Liver (tissue), 9 donors: ENCODE measurements around the gene ECHS1. TPM values are rescaled to one million over a fixed set of nuclear protein-coding genes. Genes with fewer than 3 reads are reported as not detected.

Experiments used
- DNase-seq: peaks from one replicate; pipeline ENCODE4 v3.0.0-alpha.2; 2017; ENCODE audit warnings: low spot score
- H3K27ac ChIP-seq, 2 donors: one replicate each; pipeline ENCODE4 v1.7.0; 2013; ENCODE audit warnings: inconsistent platforms in 2 of 2, low read length in 2 of 2, control low read depth in 1 of 2, low read depth in 1 of 2, mild to moderate bottlenecking in 1 of 2
- H3K27me3 ChIP-seq, 4 donors: one replicate each; pipeline versions ENCODE4 v1.6.1 to v1.7.0; 2013; ENCODE audit warnings: low read length in 3 of 4, inconsistent platforms in 1 of 4, mild to moderate bottlenecking in 1 of 4, moderate library complexity in 1 of 4; ENCODE audit not compliant: control insufficient read depth in 4 of 4, insufficient read depth in 4 of 4
- H3K36me3 ChIP-seq, 4 donors: one replicate each; pipeline versions ENCODE4 v1.6.1 to v1.7.0; 2013; ENCODE audit warnings: low read length in 3 of 4, mild to moderate bottlenecking in 3 of 4, low read depth in 1 of 4, moderate library complexity in 1 of 4; ENCODE audit not compliant: control insufficient read depth in 4 of 4, insufficient read depth in 3 of 4
- H3K4me1 ChIP-seq, 4 donors: one replicate each; pipeline versions ENCODE4 v1.6.1 to v1.7.0; 2013; ENCODE audit warnings: low read length in 3 of 4, mild to moderate bottlenecking in 3 of 4, moderate library complexity in 1 of 4; ENCODE audit not compliant: control insufficient read depth in 4 of 4, insufficient read depth in 4 of 4
- H3K4me3 ChIP-seq, 3 donors: one replicate each; pipeline versions ENCODE4 v1.6.1 to v1.7.0; 2013; ENCODE audit warnings: low read length in 3 of 3, control low read depth in 1 of 3, low read depth in 1 of 3, mild to moderate bottlenecking in 1 of 3
- H3K9ac ChIP-seq, 2 donors: one replicate each; pipeline ENCODE4 v1.7.0; 2013; ENCODE audit warnings: low read length in 2 of 2, mild to moderate bottlenecking in 2 of 2, moderate library complexity in 2 of 2, control low read depth in 1 of 2, low read depth in 1 of 2
- H3K9me3 ChIP-seq, 4 donors: one replicate each; pipeline versions ENCODE4 v1.6.1 to v1.7.0; 2013; ENCODE audit warnings: low read length in 3 of 4; ENCODE audit not compliant: control insufficient read depth in 4 of 4
- ATF3 ChIP-seq: IDR thresholded peaks from 2 replicates; pipeline ENCODE4 v1.6.1; 2016; ENCODE audit warnings: antibody characterized with exemption
- CTCF ChIP-seq: fragments of 150-350 bp; IDR thresholded peaks from 2 replicates; pipeline ENCODE4 v1.5.1; 2017; ENCODE audit warnings: improper control_type of control experiment, low read depth, low read length; ENCODE audit not compliant: missing input control
- EGR1 ChIP-seq, 2 donors: IDR thresholded peaks; 2 replicates each; pipeline ENCODE4 v1.6.1; 2016 to 2018; ENCODE audit warnings: antibody characterized with exemption in 2 of 2, low read depth in 2 of 2
- FOXA1 ChIP-seq: IDR thresholded peaks from 2 replicates; pipeline ENCODE4 v1.6.1; 2016; ENCODE audit warnings: antibody characterized with exemption
- FOXA2 ChIP-seq: IDR thresholded peaks from 2 replicates; pipeline ENCODE4 v1.6.1; 2016; ENCODE audit warnings: antibody characterized with exemption
- HNF4A ChIP-seq, 2 donors: conservative IDR thresholded peaks; 2 replicates each; pipeline ENCODE4 v1.6.1; 2016; ENCODE audit warnings: antibody characterized with exemption in 2 of 2, mild to moderate bottlenecking in 2 of 2
- HNF4G ChIP-seq: IDR thresholded peaks from 2 replicates; pipeline ENCODE4 v1.6.1; 2016; ENCODE audit warnings: antibody characterized with exemption
- JUND ChIP-seq, 2 donors: IDR thresholded peaks; 2 replicates each; pipeline ENCODE4 v1.6.1; 2016; ENCODE audit warnings: antibody characterized with exemption in 2 of 2
- MAX ChIP-seq: IDR thresholded peaks from 2 replicates; pipeline ENCODE4 v1.6.1; 2016; ENCODE audit warnings: antibody characterized with exemption
- NR2F2 ChIP-seq: IDR thresholded peaks from 2 replicates; pipeline ENCODE4 v1.6.1; 2016; ENCODE audit warnings: antibody characterized with exemption
- RAD21 ChIP-seq, 2 donors: IDR thresholded peaks; 2 replicates each; pipeline ENCODE4 v1.6.1; 2016; ENCODE audit warnings: antibody characterized with exemption in 2 of 2, mild to moderate bottlenecking in 2 of 2
- REST ChIP-seq: IDR thresholded peaks from 2 replicates; pipeline ENCODE4 v1.6.1; 2016; ENCODE audit warnings: antibody characterized with exemption, mild to moderate bottlenecking
- RXRA ChIP-seq, 2 donors: IDR thresholded peaks; 2 replicates each; pipeline ENCODE4 v1.6.1; 2017 to 2018; ENCODE audit warnings: antibody characterized with exemption in 2 of 2, mild to moderate bottlenecking in 1 of 2
- YY1 ChIP-seq: IDR thresholded peaks from 2 replicates; pipeline ENCODE4 v1.6.1; 2016; ENCODE audit warnings: antibody characterized with exemption, mild to moderate bottlenecking
- ZBTB33 ChIP-seq: IDR thresholded peaks from 2 replicates; pipeline ENCODE4 v1.6.1; 2016; ENCODE audit warnings: antibody characterized with exemption
- WGBS: extraction: QIAGEN DNeasy Blood & Tissue Kit; methylation state at CpG from one replicate; pipeline ENCODE4 v1.1.7; 2013; 5-methylcytosine and 5-hydroxymethylcytosine counted together
- polyA plus RNA-seq, 2 donors: library from polyadenylated mRNA; stranded (reverse) in 1 of 2; unstranded in 1 of 2; fragments of 200-250 nt in 1 of 2; fragments of >200 nt in 1 of 2; fragmentation: Nextera tagmentation in 1 of 2; extraction: Ambion mirVana in 1 of 2; gene quantifications; one replicate each; pipeline versions ENCODE4 v1.2.1 to v1.2.3, GENCODE V29; 2013 to 2015
- total RNA-seq, 2 donors: library from RNA; depleted of rRNA; stranded (reverse); fragments of >200 nt; gene quantifications; one replicate each; pipeline ENCODE4 v1.2.3, GENCODE V29; 2014
- donor health status: healthy.
- donor health status: healthy.
- donor health status: healthy.
- donor health status: healthy.
- donor health status: healthy.

Gene ECHS1
- total and polyA plus RNA-seq, 4 donors, result 41.5 to 849 (median 354) TPM

- peak overlapping the region; percentile 36 to 40 for H3K27ac ChIP-seq
- no peaks in the 10 kb centered on the region for H3K9me3 ChIP-seq
- H3K4me1 ChIP-seq, result peaks cover 26 to 88% (median 77%) of the 10 kb centered on the region in 4 donors
- H3K27me3 ChIP-seq, result no peaks in the 10 kb centered on the region
- no peak for DNase-seq
- H3K9ac ChIP-seq, result no peak overlapping the region
- 94% methylated on average over 6 of the region's 6 CpGs for WGBS
- peaks cover 0 to 2% (median 0%) of the 10 kb centered on the region in 4 donors for H3K36me3 ChIP-seq
- no peak overlapping the region for H3K4me3 ChIP-seq
- TF ChIP-seq FOXA2 (no peak), FOXA1 (no peak), RXRA (IDR thresholded peaks at IDR 0.05) (no peak)
Observed at GRCh38 chr10:133355266-133355665, 17.9 kb downstream of the ECHS1 start.

- Histone ChIP-seq H3K27me3 (no peaks in the 10 kb centered on the region), H3K9me3 (no peaks in the 10 kb centered on the region), H3K36me3 (peaks cover 0 to 2% (median 0%) of the 10 kb centered on the region in 4 donors), H3K9ac (no peak overlapping the region), H3K4me1 (peaks cover 25 to 88% (median 79%) of the 10 kb centered on the region in 4 donors), H3K27ac (peak overlapping the region in 1 of 2 donors; percentile 14), H3K4me3 (no peak overlapping the region)
- no peak for DNase-seq
- TF ChIP-seq ZBTB33, result no peak
- no peak for TF ChIP-seq ATF3
- peak in 1 of 2 donors; percentile 39 for TF ChIP-seq RXRA (IDR thresholded peaks at IDR 0.05)
- 74% methylated on average over 14 of the region's 14 CpGs for whole genome bisulfite sequencing
Observed at GRCh38 chr10:133354672-133355240, 18.4 kb downstream of the ECHS1 start.

- WGBS, result 74% methylated on average over 16 of the region's 16 CpGs
- TF ChIP-seq RAD21 (IDR thresholded peaks at IDR 0.05) (no peak), JUND (IDR thresholded peaks at IDR 0.05) (no peak), HNF4G (no peak), CTCF (no peak), REST (no peak), FOXA2 (no peak), YY1 (no peak), HNF4A (conservative IDR thresholded peaks at IDR 0.05) (no peak), NR2F2 (no peak), RXRA (IDR thresholded peaks at IDR 0.05) (no peak), MAX (no peak), ZBTB33 (no peak), FOXA1 (no peak), EGR1 (IDR thresholded peaks at IDR 0.05; ENCODE audit: low read depth in 2 of 2) (no peak)
- H3K4me3 ChIP-seq, result no peak overlapping the region
- no peak for DNase-seq
- peaks cover 0 to 2% (median 0%) of the 10 kb centered on the region in 4 donors for H3K36me3 ChIP-seq
- H3K27me3 ChIP-seq, result no peaks in the 10 kb centered on the region
- peak overlapping the region in 1 of 2 donors; percentile 22 for H3K9ac ChIP-seq
- H3K9me3 ChIP-seq, result no peaks in the 10 kb centered on the region
- H3K4me1 ChIP-seq, result peaks cover 27 to 88% (median 81%) of the 10 kb centered on the region in 4 donors
- H3K27ac ChIP-seq, result peak overlapping the region; percentile 11 to 67
Observed at GRCh38 chr10:133353988-133354605, 19.1 kb downstream of the ECHS1 start.
